ENCODE results near the gene ALDH4A1.
"Not testable (repeated sequence)": the region's sequence is repeated elsewhere in the genome, so short reads cannot be mapped to it uniquely, and the experiment has no call there.

ALDH4A1 gene

GRCh38 chr1:18870595-18870865 lies 31.8 kb downstream of the ALDH4A1 start:
- not testable (repeated sequence) for H3K4me3 ChIP-seq (ENCODE audit: low read length in 2 of 2); H3K9ac ChIP-seq (ENCODE audit: low read depth in 1 of 2, low read length in 2 of 2); H3K27me3 ChIP-seq (ENCODE audit: control insufficient read depth in 2 of 2, insufficient read depth in 2 of 2, low read length in 2 of 2); H3K4me1 ChIP-seq (ENCODE audit: control insufficient read depth in 2 of 2, insufficient read depth in 2 of 2, low read length in 2 of 2); H3K36me3 ChIP-seq (ENCODE audit: control insufficient read depth in 2 of 2, insufficient read depth in 2 of 2, low read length in 2 of 2); H3K27ac ChIP-seq (ENCODE audit: low read depth in 2 of 2, low read length in 2 of 2); H3K9me3 ChIP-seq (ENCODE audit: control insufficient read depth in 2 of 2, low read length in 2 of 2)

DNA sequence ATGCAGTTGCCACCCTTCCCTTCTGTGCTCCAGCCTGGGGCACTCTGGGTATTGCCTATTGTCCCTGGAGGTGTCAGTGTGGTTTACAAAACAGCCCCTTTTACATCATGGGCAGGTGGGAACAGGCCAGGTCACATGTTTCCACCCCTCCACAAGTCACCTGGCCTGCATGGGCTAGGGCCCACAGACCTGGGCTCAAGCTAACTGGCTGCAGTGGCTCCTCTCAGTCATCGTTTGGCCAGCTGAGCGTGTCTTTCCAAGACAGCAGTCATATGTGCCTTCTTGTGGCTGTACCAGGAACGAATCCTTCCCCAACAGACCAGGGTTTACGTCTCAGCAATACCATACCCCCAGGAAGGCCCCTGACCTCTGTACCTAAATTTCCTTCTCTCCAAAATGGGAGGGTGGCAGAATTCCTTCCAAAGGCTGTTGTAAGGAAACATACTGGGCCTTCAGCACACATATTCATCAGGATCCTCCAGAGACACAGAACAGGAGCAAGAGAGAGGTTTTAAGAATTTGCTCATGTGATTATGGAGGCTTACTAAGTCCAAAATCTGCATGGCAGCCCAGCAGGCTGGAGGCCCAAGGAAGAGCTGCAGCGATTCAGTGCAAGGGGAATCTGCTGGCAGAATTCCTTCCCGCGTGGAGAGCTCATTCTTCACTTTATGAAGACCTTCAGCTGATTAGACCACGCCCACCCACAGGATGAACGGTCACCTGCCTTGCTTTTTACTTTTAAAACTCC lies 32.3 kb downstream of the ALDH4A1 start:
- H3K4me1 ChIP-seq (ENCODE audit: control insufficient read depth in 2 of 2, insufficient read depth in 2 of 2, low read length in 2 of 2) = peaks cover 0 to 3% of the 10 kb centered on the region in 2 donors
- no peak overlapping the region for H3K9ac ChIP-seq (ENCODE audit: low read depth in 1 of 2, low read length in 2 of 2)
- H3K27ac ChIP-seq (ENCODE audit: low read depth in 2 of 2, low read length in 2 of 2) = no peak overlapping the region
- no peak overlapping the region for H3K4me3 ChIP-seq (ENCODE audit: low read length in 2 of 2)
- H3K27me3 ChIP-seq (ENCODE audit: control insufficient read depth in 2 of 2, insufficient read depth in 2 of 2, low read length in 2 of 2) = peaks cover 0 to 2% of the 10 kb centered on the region in 2 donors
- H3K9me3 ChIP-seq (ENCODE audit: control insufficient read depth in 2 of 2, low read length in 2 of 2) = no peaks in the 10 kb centered on the region
- no peaks in the 10 kb centered on the region for H3K36me3 ChIP-seq (ENCODE audit: control insufficient read depth in 2 of 2, insufficient read depth in 2 of 2, low read length in 2 of 2)

DNA sequence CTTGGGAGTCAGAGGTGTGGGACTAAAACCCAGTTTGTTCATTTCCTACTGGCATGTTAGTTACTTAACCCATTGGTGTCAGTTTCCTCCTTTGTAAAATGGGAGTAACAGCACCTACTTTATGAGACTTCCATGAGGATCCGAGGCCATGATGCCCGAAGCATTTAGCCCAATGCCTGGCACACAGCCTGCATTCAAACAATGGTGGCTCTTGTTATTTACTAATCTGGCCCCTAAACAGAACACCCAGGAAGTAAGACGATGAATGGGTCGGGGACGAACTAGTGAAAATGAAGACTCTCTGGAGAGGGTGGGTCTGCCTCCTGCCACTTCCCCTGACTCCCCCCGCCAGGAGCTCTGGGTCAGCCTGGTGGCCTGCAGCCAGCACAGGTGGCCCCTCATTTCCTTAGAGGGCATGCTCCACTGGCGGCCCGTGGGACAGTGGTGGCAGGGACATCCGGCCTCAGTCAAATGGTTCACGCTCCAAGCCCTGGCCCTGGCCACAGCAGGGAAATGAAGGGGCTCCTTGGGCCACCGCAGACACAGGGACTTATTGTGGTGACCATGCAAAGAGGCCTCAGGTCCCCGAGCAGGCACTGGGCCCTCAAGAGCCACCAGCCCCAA lies 33.4 kb downstream of the ALDH4A1 start:
- Histone ChIP-seq H3K36me3 (ENCODE audit: control insufficient read depth in 2 of 2, insufficient read depth in 2 of 2, low read length in 2 of 2) (no peaks in the 10 kb centered on the region), H3K27me3 (ENCODE audit: control insufficient read depth in 2 of 2, insufficient read depth in 2 of 2, low read length in 2 of 2) (peaks cover 0 to 3% of the 10 kb centered on the region in 2 donors), H3K4me3 (ENCODE audit: low read length in 2 of 2) (no peak overlapping the region), H3K4me1 (ENCODE audit: control insufficient read depth in 2 of 2, insufficient read depth in 2 of 2, low read length in 2 of 2) (no peaks in the 10 kb centered on the region), H3K27ac (ENCODE audit: low read depth in 2 of 2, low read length in 2 of 2) (no peak overlapping the region), H3K9ac (ENCODE audit: low read depth in 1 of 2, low read length in 2 of 2) (no peak overlapping the region), H3K9me3 (ENCODE audit: control insufficient read depth in 2 of 2, low read length in 2 of 2) (no peaks in the 10 kb centered on the region)

- Histone ChIP-seq H3K9me3 (ENCODE audit: control insufficient read depth in 2 of 2, low read length in 2 of 2) (no peaks in the 10 kb centered on the region), H3K4me1 (ENCODE audit: control insufficient read depth in 2 of 2, insufficient read depth in 2 of 2, low read length in 2 of 2) (no peaks in the 10 kb centered on the region), H3K27ac (ENCODE audit: low read depth in 2 of 2, low read length in 2 of 2) (no peak overlapping the region), H3K9ac (ENCODE audit: low read depth in 1 of 2, low read length in 2 of 2) (no peak overlapping the region), H3K36me3 (ENCODE audit: control insufficient read depth in 2 of 2, insufficient read depth in 2 of 2, low read length in 2 of 2) (no peaks in the 10 kb centered on the region), H3K27me3 (ENCODE audit: control insufficient read depth in 2 of 2, insufficient read depth in 2 of 2, low read length in 2 of 2) (peaks cover 0 to 3% of the 10 kb centered on the region in 2 donors), H3K4me3 (ENCODE audit: low read length in 2 of 2) (no peak overlapping the region)
Measured at GRCh38 chr1:18868354-18868753, 34.0 kb downstream of the ALDH4A1 start.

DNA sequence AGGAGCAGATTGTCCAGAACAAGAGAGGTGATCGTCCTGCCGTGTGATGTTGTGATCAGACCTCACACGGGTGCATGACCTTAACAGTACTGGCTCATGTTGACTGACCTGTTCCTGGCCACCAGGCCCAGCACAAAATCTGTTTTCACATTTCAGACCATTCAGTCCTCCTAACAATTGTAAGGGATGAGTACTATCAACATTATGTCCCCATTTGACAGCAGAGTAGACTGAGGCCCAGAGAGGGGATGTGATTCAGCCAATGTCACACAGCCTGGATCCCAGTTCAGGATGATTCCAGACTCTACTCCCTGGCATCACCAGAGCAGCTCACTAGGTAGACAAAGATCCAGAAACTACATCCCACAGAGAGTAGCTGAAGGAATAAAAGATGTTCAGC lies 35.5 kb downstream of the ALDH4A1 start:
- H3K27me3 ChIP-seq (ENCODE audit: control insufficient read depth in 2 of 2, insufficient read depth in 2 of 2, low read length in 2 of 2) = peaks cover 0 to 3% of the 10 kb centered on the region in 2 donors

GRCh38 chr1:18866314-18866713 lies 36.0 kb downstream of the ALDH4A1 start:
- Histone ChIP-seq H3K9ac (ENCODE audit: low read depth in 1 of 2, low read length in 2 of 2) (no peak overlapping the region), H3K4me3 (ENCODE audit: low read length in 2 of 2) (no peak overlapping the region), H3K36me3 (ENCODE audit: control insufficient read depth in 2 of 2, insufficient read depth in 2 of 2, low read length in 2 of 2) (no peaks in the 10 kb centered on the region), H3K4me1 (ENCODE audit: control insufficient read depth in 2 of 2, insufficient read depth in 2 of 2, low read length in 2 of 2) (no peaks in the 10 kb centered on the region), H3K9me3 (ENCODE audit: control insufficient read depth in 2 of 2, low read length in 2 of 2) (no peaks in the 10 kb centered on the region), H3K27ac (ENCODE audit: low read depth in 2 of 2, low read length in 2 of 2) (no peak overlapping the region), H3K27me3 (ENCODE audit: control insufficient read depth in 2 of 2, insufficient read depth in 2 of 2, low read length in 2 of 2) (peaks cover 0 to 3% of the 10 kb centered on the region in 2 donors)

More for the DNA sequence above, 35.5 kb downstream of the ALDH4A1 start:
- H3K4me3 ChIP-seq (ENCODE audit: low read length in 2 of 2) = no peak overlapping the region
- no peak overlapping the region for H3K9ac ChIP-seq (ENCODE audit: low read depth in 1 of 2, low read length in 2 of 2)
- no peaks in the 10 kb centered on the region for H3K4me1 ChIP-seq (ENCODE audit: control insufficient read depth in 2 of 2, insufficient read depth in 2 of 2, low read length in 2 of 2)
- no peaks in the 10 kb centered on the region for H3K9me3 ChIP-seq (ENCODE audit: control insufficient read depth in 2 of 2, low read length in 2 of 2)
- no peaks in the 10 kb centered on the region for H3K36me3 ChIP-seq (ENCODE audit: control insufficient read depth in 2 of 2, insufficient read depth in 2 of 2, low read length in 2 of 2)
- H3K27ac ChIP-seq (ENCODE audit: low read depth in 2 of 2, low read length in 2 of 2) = no peak overlapping the region

DNA sequence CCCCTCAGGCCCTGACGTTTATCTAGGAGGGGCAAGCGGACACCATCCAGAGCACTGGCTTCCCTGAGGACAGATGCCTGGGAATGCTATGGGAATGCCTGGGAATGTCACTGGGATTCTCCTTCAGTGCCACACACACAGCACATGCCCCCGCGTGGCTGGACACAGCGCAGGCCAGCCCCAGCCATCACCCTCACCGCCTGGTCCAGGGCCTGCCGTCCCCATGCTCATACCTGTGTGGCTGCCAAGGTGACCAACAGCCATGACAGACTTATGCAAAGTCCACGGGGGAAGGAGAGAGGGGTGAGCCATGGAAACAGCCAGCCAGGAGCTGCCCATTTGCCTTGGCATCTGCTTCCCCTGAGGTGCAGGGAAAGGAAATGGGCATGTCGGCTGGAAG lies 37.2 kb downstream of the ALDH4A1 start:
- Histone ChIP-seq H3K4me1 (ENCODE audit: control insufficient read depth in 2 of 2, insufficient read depth in 2 of 2, low read length in 2 of 2) (no peaks in the 10 kb centered on the region), H3K27ac (ENCODE audit: low read depth in 2 of 2, low read length in 2 of 2) (no peak overlapping the region), H3K9ac (ENCODE audit: low read depth in 1 of 2, low read length in 2 of 2) (no peak overlapping the region), H3K27me3 (ENCODE audit: control insufficient read depth in 2 of 2, insufficient read depth in 2 of 2, low read length in 2 of 2) (peaks cover 0 to 3% of the 10 kb centered on the region in 2 donors), H3K9me3 (ENCODE audit: control insufficient read depth in 2 of 2, low read length in 2 of 2) (no peaks in the 10 kb centered on the region), H3K36me3 (ENCODE audit: control insufficient read depth in 2 of 2, insufficient read depth in 2 of 2, low read length in 2 of 2) (no peaks in the 10 kb centered on the region), H3K4me3 (ENCODE audit: low read length in 2 of 2) (no peak overlapping the region)

GRCh38 chr1:18861590-18861989 lies 40.8 kb downstream of the ALDH4A1 start:
- Histone ChIP-seq H3K4me3 (ENCODE audit: low read length in 2 of 2) (no peak overlapping the region), H3K9me3 (ENCODE audit: control insufficient read depth in 2 of 2, low read length in 2 of 2) (no peaks in the 10 kb centered on the region), H3K27ac (ENCODE audit: low read depth in 2 of 2, low read length in 2 of 2) (no peak overlapping the region), H3K27me3 (ENCODE audit: control insufficient read depth in 2 of 2, insufficient read depth in 2 of 2, low read length in 2 of 2) (peaks cover 0 to 3% of the 10 kb centered on the region in 2 donors), H3K36me3 (ENCODE audit: control insufficient read depth in 2 of 2, insufficient read depth in 2 of 2, low read length in 2 of 2) (no peaks in the 10 kb centered on the region), H3K4me1 (ENCODE audit: control insufficient read depth in 2 of 2, insufficient read depth in 2 of 2, low read length in 2 of 2) (no peaks in the 10 kb centered on the region), H3K9ac (ENCODE audit: low read depth in 1 of 2, low read length in 2 of 2) (no peak overlapping the region)

DNA sequence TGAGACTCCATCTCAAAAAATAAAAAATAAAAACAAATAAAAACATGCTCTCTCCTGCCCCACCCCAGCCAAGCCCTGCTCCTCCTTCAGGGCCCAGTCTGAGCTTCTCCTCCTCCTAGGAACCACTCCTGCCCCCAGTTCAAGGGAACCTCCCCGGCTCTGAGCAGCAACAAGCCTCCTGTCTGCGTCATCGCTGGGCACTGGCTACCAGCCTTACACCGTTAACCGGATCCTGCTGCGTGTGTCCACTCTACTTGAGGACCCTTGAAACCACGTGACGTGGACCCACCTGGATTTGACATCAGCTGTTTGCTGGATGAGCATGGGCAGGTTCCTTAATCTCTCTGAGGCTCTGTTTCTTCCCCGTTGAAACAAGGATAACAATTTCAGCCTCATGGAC lies 41.3 kb downstream of the ALDH4A1 start:
- no peak overlapping the region for H3K9ac ChIP-seq (ENCODE audit: low read depth in 1 of 2, low read length in 2 of 2)
- H3K9me3 ChIP-seq (ENCODE audit: control insufficient read depth in 2 of 2, low read length in 2 of 2) = no peaks in the 10 kb centered on the region
- H3K27ac ChIP-seq (ENCODE audit: low read depth in 2 of 2, low read length in 2 of 2) = no peak overlapping the region
- H3K4me3 ChIP-seq (ENCODE audit: low read length in 2 of 2) = no peak overlapping the region
- H3K4me1 ChIP-seq (ENCODE audit: control insufficient read depth in 2 of 2, insufficient read depth in 2 of 2, low read length in 2 of 2) = no peaks in the 10 kb centered on the region
- no peaks in the 10 kb centered on the region for H3K36me3 ChIP-seq (ENCODE audit: control insufficient read depth in 2 of 2, insufficient read depth in 2 of 2, low read length in 2 of 2)
- H3K27me3 ChIP-seq (ENCODE audit: control insufficient read depth in 2 of 2, insufficient read depth in 2 of 2, low read length in 2 of 2) = peaks cover 0 to 3% of the 10 kb centered on the region in 2 donors

- Histone ChIP-seq H3K27ac (ENCODE audit: low read depth in 2 of 2, low read length in 2 of 2) (no peak within 1 kb of the TSS), H3K36me3 (ENCODE audit: control insufficient read depth in 2 of 2, insufficient read depth in 2 of 2, low read length in 2 of 2) (no peaks in the 10 kb centered on the region), H3K4me1 (ENCODE audit: control insufficient read depth in 2 of 2, insufficient read depth in 2 of 2, low read length in 2 of 2) (no peaks in the 10 kb centered on the region), H3K4me3 (ENCODE audit: low read length in 2 of 2) (no peak within 1 kb of the TSS), H3K27me3 (ENCODE audit: control insufficient read depth in 2 of 2, insufficient read depth in 2 of 2, low read length in 2 of 2) (no peaks in the 10 kb centered on the region), H3K9me3 (ENCODE audit: control insufficient read depth in 2 of 2, low read length in 2 of 2) (no peaks in the 10 kb centered on the region), H3K9ac (ENCODE audit: low read depth in 1 of 2, low read length in 2 of 2) (no peak within 1 kb of the TSS)
Measured at GRCh38 chr1:18859560-18859959, 42.8 kb downstream of the ALDH4A1 start, which contains the start of gene TAS1R2. TSS of gene TAS1R2 (minus strand) at chr1:18859660. CDS start at chr1:18859660, 0 bp downstream.

All from mucosa of rectum (tissue), 2 donors.